GM23338 (cell line): ENCODE measurements around the gene PPTC7.

Experiments
- EZH2 ChIP-seq: fragments of 200-600 bp; sonication (generic); IDR thresholded peaks from one replicate; pipeline ENCODE4 v1.8.0; 2017; ENCODE audit warnings: antibody characterized with exemption, mild to moderate bottlenecking, low read depth; ENCODE audit not compliant: unreplicated experiment
- POLR2AphosphoS5 ChIP-seq: IDR thresholded peaks from 2 replicates; pipeline ENCODE4 v1.6.1; 2016; ENCODE audit warnings: antibody characterized with exemption, low read depth
- TF ChIP-seq, protein P1 (sequence below), 2 experiments: fragments of 200-600 bp in 1 of 2; sonication (generic) in 1 of 2; conservative IDR thresholded peaks; 2 replicates each; pipeline versions ENCODE4 v1.5.1 to v1.6.1; 2016 to 2017; ENCODE audit warnings: antibody characterized with exemption in 2 of 2, low read depth in 2 of 2, mild to moderate bottlenecking in 2 of 2, moderate library complexity in 1 of 2
- TF ChIP-seq, protein P2 (sequence below): IDR thresholded peaks from one replicate; pipeline ENCODE4 v1.6.1; 2018; ENCODE audit warnings: antibody characterized with exemption; ENCODE audit not compliant: unreplicated experiment

DNA sequence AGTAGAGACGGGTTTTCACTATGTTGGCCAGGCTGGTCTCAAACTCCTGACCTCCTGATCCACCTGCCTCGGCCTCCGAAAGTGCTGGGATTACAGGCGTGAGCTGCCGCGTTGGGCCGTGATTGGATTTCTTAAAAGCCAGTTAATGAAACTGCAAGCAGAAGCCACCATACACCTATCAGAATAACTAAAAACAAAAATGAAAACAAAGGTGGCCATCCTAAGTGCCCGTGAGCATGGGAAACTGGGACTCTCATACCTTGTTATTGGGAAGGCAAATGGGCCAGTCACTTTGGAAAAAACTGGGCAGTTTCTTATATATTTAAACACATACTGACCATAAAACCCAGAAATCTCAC is 23.1 kb upstream of the PPTC7 start:
- TF ChIP-seq, protein P1, sequence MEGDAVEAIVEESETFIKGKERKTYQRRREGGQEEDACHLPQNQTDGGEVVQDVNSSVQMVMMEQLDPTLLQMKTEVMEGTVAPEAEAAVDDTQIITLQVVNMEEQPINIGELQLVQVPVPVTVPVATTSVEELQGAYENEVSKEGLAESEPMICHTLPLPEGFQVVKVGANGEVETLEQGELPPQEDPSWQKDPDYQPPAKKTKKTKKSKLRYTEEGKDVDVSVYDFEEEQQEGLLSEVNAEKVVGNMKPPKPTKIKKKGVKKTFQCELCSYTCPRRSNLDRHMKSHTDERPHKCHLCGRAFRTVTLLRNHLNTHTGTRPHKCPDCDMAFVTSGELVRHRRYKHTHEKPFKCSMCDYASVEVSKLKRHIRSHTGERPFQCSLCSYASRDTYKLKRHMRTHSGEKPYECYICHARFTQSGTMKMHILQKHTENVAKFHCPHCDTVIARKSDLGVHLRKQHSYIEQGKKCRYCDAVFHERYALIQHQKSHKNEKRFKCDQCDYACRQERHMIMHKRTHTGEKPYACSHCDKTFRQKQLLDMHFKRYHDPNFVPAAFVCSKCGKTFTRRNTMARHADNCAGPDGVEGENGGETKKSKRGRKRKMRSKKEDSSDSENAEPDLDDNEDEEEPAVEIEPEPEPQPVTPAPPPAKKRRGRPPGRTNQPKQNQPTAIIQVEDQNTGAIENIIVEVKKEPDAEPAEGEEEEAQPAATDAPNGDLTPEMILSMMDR (conservative IDR thresholded peaks at IDR 0.05; ENCODE audit: low read depth in 2 of 2) = no peak
- TF ChIP-seq EZH2 = no peak
- TF ChIP-seq, protein P2, sequence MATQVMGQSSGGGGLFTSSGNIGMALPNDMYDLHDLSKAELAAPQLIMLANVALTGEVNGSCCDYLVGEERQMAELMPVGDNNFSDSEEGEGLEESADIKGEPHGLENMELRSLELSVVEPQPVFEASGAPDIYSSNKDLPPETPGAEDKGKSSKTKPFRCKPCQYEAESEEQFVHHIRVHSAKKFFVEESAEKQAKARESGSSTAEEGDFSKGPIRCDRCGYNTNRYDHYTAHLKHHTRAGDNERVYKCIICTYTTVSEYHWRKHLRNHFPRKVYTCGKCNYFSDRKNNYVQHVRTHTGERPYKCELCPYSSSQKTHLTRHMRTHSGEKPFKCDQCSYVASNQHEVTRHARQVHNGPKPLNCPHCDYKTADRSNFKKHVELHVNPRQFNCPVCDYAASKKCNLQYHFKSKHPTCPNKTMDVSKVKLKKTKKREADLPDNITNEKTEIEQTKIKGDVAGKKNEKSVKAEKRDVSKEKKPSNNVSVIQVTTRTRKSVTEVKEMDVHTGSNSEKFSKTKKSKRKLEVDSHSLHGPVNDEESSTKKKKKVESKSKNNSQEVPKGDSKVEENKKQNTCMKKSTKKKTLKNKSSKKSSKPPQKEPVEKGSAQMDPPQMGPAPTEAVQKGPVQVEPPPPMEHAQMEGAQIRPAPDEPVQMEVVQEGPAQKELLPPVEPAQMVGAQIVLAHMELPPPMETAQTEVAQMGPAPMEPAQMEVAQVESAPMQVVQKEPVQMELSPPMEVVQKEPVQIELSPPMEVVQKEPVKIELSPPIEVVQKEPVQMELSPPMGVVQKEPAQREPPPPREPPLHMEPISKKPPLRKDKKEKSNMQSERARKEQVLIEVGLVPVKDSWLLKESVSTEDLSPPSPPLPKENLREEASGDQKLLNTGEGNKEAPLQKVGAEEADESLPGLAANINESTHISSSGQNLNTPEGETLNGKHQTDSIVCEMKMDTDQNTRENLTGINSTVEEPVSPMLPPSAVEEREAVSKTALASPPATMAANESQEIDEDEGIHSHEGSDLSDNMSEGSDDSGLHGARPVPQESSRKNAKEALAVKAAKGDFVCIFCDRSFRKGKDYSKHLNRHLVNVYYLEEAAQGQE = no peak
- TF ChIP-seq POLR2AphosphoS5 = no peak
